Suprapubic skin (tissue), 4 donors: Measurements from ENCODE around the gene EHD3. TPM values are rescaled to one million over a fixed set of nuclear protein-coding genes. Genes with fewer than 3 reads are reported as not detected.
A peak's percentile ranks its signal among the peaks of the same experiment; 100 is the strongest.

Experiments used
- DNase-seq, 2 donors: peaks; one replicate each; pipeline ENCODE4 v3.0.0-alpha.2; 2019; ENCODE audit warnings: low spot score in 2 of 2
- H3K27ac ChIP-seq: fragments of 200-600 bp; sonication (generic); one replicate; pipeline ENCODE4 v1.5.1; 2019
- H3K27me3 ChIP-seq: fragments of 200-600 bp; sonication (generic); one replicate; pipeline ENCODE4 v1.5.1; 2019
- H3K36me3 ChIP-seq: fragments of 200-600 bp; sonication (generic); one replicate; pipeline ENCODE4 v1.5.1; 2019
- H3K4me1 ChIP-seq: fragments of 200-600 bp; sonication (generic); one replicate; pipeline ENCODE4 v1.5.1; 2019
- H3K4me3 ChIP-seq: fragments of 200-600 bp; sonication (generic); one replicate; pipeline ENCODE4 v1.5.1; 2019; ENCODE audit warnings: mild to moderate bottlenecking
- H3K9me3 ChIP-seq: fragments of 200-600 bp; sonication (generic); one replicate; pipeline ENCODE4 v1.5.1; 2019
- EP300 ChIP-seq: sonication (generic); formaldehyde crosslinking; IDR thresholded peaks from one replicate; pipeline ENCODE4 v1.6.1; 2017; ENCODE audit warnings: antibody characterized with exemption
- POLR2A ChIP-seq, 2 donors: fragments of 450-650 bp; IDR thresholded peaks; one replicate each; pipeline ENCODE4 v1.6.1; 2017; ENCODE audit warnings: antibody characterized with exemption in 2 of 2, mild to moderate bottlenecking in 2 of 2, moderate library complexity in 2 of 2
- POLR2AphosphoS5 ChIP-seq, 3 donors: sonication (generic); formaldehyde crosslinking; IDR thresholded peaks; one replicate each; pipeline ENCODE4 v1.6.1; 2017; ENCODE audit warnings: antibody characterized with exemption in 3 of 3
- WGBS: methylation state at CpG from one replicate; pipeline ENCODE4 v1.1.5; 2018; 5-methylcytosine and 5-hydroxymethylcytosine counted together
- total RNA-seq, 4 donors: library from RNA; depleted of rRNA; stranded (reverse); fragments of >200 nt; gene quantifications; one replicate each; pipeline ENCODE4 v1.1.0, GENCODE V29; 2016
- TF ChIP-seq, protein P1 (sequence below), 2 donors: fragments of 200-600 bp in 1 of 2; fragments of 450-650 bp in 1 of 2; sonication (generic) in 1 of 2; IDR thresholded peaks; one replicate each; pipeline ENCODE4 v1.5.1; 2016 to 2019; ENCODE audit warnings: antibody characterized with exemption in 2 of 2, mild to moderate bottlenecking in 1 of 2, moderate library complexity in 1 of 2

EHD3 gene
- total RNA-seq, 4 donors from 2014 or later, result 3.9 to 7.0 (median 5.2) TPM

DNA sequence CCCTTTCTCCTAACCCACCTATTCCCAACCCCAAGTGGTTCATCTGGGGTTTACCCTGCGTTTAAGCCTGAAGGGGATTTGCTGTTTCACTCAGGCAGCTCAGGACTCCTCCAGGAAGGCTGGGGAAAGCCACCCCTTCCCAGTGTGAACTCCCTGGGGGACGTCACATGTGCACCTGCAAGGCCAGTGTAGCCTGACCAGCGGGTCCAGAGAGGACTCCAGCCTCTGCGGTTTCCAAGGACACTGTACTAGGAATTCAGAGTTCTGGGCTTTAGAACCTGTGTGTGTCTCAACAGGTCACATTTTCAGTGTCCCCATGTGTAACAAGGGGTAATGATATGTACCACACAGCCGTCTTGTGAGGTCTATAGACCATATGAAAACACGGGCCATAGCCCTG, 17.9 kb downstream of the EHD3 start:
- H3K27me3 ChIP-seq, result no peaks in the 10 kb centered on the region
- no peak for DNase-seq
- peaks cover 23% of the 10 kb centered on the region for H3K4me1 ChIP-seq
- H3K36me3 ChIP-seq, result peaks cover 4% of the 10 kb centered on the region
- H3K4me3 ChIP-seq, result no peak overlapping the region
- 92% methylated on average over 6 of the region's 6 CpGs for WGBS
- H3K9me3 ChIP-seq, result no peaks in the 10 kb centered on the region
- H3K27ac ChIP-seq, result no peak overlapping the region
- no peak for TF ChIP-seq EP300
- TF ChIP-seq, protein P1, sequence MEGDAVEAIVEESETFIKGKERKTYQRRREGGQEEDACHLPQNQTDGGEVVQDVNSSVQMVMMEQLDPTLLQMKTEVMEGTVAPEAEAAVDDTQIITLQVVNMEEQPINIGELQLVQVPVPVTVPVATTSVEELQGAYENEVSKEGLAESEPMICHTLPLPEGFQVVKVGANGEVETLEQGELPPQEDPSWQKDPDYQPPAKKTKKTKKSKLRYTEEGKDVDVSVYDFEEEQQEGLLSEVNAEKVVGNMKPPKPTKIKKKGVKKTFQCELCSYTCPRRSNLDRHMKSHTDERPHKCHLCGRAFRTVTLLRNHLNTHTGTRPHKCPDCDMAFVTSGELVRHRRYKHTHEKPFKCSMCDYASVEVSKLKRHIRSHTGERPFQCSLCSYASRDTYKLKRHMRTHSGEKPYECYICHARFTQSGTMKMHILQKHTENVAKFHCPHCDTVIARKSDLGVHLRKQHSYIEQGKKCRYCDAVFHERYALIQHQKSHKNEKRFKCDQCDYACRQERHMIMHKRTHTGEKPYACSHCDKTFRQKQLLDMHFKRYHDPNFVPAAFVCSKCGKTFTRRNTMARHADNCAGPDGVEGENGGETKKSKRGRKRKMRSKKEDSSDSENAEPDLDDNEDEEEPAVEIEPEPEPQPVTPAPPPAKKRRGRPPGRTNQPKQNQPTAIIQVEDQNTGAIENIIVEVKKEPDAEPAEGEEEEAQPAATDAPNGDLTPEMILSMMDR (IDR thresholded peaks at IDR 0.05), result no peak
- TF ChIP-seq POLR2AphosphoS5 (IDR thresholded peaks at IDR 0.05), result no peak
- no peak for TF ChIP-seq POLR2A (IDR thresholded peaks at IDR 0.05)

DNA sequence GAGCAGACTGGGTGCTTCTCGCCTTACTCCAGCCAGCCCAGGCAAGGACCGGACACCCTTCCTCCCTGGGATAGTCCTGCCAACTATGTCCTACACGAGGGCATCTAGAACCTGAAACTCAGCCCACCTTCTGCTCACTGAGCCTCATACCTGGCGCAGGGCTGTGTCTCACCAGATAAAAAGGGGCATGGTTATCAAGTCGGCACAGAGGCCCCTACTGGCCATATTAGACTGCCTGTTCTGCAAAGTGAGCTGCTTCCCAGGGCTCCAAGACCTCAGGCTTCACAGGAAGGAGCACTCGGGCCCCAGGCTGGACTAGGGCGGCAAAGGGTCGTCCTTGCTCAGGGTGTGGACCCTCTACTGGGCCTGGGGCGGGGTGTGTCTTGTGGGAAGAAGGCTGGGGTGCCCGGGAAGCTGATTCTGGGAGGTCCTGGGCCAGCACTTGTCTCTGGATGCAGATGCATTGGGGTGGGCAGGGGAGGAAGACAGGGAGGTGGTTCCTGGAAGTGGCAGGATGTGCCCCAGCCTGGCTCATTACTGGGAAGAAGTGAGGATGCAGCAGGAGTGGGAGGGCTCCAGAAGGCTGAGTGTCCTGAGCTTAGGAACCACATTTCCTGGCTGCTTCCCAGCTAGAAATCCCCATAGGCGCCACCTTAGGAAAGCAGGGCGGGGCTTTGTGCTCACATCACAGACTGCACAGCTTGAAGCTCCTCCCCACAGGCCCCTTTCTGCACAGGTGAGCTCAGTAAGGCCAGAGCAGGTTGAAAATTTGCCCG, 19.6 kb downstream of the EHD3 start:
- Histone ChIP-seq H3K27me3 (no peaks in the 10 kb centered on the region), H3K4me3 (no peak overlapping the region), H3K36me3 (no peaks in the 10 kb centered on the region), H3K9me3 (no peaks in the 10 kb centered on the region), H3K27ac (peak overlapping the region; percentile 35), H3K4me1 (peaks cover 24% of the 10 kb centered on the region)
- WGBS, result 58% methylated on average over 10 of the region's 13 CpGs
- DNase-seq, result no peak
- no peak for TF ChIP-seq POLR2AphosphoS5 (IDR thresholded peaks at IDR 0.05)
- TF ChIP-seq EP300, result no peak
- no peak for TF ChIP-seq POLR2A (IDR thresholded peaks at IDR 0.05)
- TF ChIP-seq, protein P1 (IDR thresholded peaks at IDR 0.05), result no peak

DNA sequence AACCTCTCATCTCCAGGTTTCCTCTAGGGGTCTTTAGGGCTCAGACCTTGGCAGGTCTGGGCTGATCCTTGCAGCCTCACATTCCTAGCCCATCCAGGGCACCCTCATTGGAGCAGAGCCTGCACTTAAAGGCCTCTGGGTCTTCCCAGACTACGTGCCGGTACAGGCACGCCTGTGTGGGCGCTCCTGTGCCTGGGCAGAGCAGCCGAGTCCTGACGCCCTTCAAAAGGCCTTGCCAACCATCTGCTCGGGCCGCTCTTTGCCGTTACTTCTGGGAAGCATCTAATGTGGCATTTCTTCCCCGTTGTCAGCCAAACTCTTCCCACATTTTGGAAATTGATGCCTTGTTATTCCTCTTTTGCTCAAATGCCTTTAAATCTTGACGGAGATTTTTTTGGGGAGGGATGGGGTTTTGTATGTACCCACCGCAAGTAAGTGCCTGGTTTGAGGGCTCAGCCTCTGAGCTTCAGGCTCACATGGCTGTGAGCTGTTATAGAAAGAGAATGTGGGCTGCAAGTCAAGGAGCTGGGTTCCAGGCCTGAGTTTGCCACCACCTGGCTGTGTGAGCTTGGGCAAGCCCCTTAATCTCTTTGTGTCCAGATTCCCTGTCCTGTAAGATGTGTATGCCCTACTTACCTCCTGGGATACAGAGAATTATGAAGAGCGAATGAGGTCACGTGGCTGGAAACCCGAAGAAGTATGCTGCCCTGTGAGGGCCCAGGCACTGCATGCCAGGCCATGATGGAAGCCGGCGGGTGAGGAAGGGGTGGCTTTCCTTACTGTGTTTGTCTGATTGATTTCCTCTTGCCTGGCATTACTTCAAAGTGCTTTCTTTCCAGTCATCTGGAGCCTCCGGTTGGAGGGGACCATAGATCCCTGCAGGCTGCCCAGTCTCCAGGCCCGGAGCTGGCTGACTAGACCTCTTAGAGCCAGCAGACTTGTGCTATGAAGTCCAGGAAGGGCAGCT, 20.6 kb downstream of the EHD3 start:
- Histone ChIP-seq H3K4me3 (no peak overlapping the region), H3K9me3 (no peaks in the 10 kb centered on the region), H3K36me3 (no peaks in the 10 kb centered on the region), H3K27ac (peak overlapping the region; percentile 35), H3K27me3 (no peaks in the 10 kb centered on the region), H3K4me1 (peaks cover 24% of the 10 kb centered on the region)
- 67% methylated on average over 19 of the region's 19 CpGs for whole genome bisulfite sequencing
- no peak for DNase-seq
- no peak for TF ChIP-seq POLR2A (IDR thresholded peaks at IDR 0.05)
- TF ChIP-seq, protein P1 (IDR thresholded peaks at IDR 0.05), result no peak
- TF ChIP-seq EP300, result no peak
- no peak for TF ChIP-seq POLR2AphosphoS5 (IDR thresholded peaks at IDR 0.05)

DNA sequence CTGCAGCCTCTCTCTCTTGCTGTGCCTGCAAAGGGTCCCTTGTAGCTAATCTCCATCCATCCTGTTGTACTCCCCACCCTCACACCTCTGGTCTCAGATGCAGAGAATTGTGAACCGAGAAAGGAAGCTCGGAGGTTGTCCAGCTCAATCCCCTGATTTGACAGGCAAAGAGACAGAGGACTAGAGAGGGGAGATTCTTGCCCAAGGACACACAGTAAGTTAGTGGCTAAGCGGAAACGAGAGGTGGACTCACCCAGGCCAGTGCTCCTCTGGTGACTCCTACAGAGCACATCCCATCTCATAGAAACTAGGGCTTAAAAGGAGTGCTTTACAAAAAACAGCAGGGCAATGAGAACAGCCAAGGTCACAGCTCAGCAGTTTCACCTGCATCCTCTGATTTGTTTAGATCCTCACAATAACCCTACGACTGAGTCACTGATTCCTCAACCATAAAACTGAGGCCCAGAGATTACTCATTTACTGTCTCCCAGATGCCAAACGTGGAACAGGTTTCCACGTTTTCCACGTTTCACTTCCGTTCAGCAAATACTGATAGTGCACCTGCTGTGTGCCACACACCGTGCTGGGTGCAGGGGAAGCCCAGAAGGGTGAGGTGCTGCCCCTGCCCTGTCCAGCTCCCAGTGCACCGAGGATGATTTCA, 22.1 kb downstream of the EHD3 start:
- H3K4me3 ChIP-seq, result no peak overlapping the region

More for the DNA sequence above, 22.1 kb downstream of the EHD3 start:
- no peak for DNase-seq
- no peaks in the 10 kb centered on the region for H3K27me3 ChIP-seq
- peaks cover 24% of the 10 kb centered on the region for H3K4me1 ChIP-seq
- TF ChIP-seq POLR2A (IDR thresholded peaks at IDR 0.05) (no peak), POLR2AphosphoS5 (IDR thresholded peaks at IDR 0.05) (no peak), EP300 (no peak)
- TF ChIP-seq, protein P1 (IDR thresholded peaks at IDR 0.05), result no peak
- 82% methylated on average over 11 of the region's 11 CpGs for WGBS
- H3K27ac ChIP-seq, result no peak overlapping the region
- no peaks in the 10 kb centered on the region for H3K36me3 ChIP-seq
- no peaks in the 10 kb centered on the region for H3K9me3 ChIP-seq
